Measurements from ENCODE around the gene PCMTD2.

Gene PCMTD2

GRCh38 chr20:64264091-64264490, 8.5 kb downstream of the PCMTD2 start:
- no peak for TF ChIP-seq ZFX (IDR thresholded peaks at IDR 0.05; ENCODE audit: borderline replicate concordance)
- TF ChIP-seq CTCF (IDR thresholded peaks at IDR 0.05): no peak
- no peak overlapping the region for H3K27ac ChIP-seq

GRCh38 chr20:64265201-64265600, 9.7 kb downstream of the PCMTD2 start:
- no peak for TF ChIP-seq CTCF (IDR thresholded peaks at IDR 0.05)
- TF ChIP-seq ZFX (IDR thresholded peaks at IDR 0.05; ENCODE audit: borderline replicate concordance): no peak
- no peak overlapping the region for H3K27ac ChIP-seq

- TF ChIP-seq CTCF (IDR thresholded peaks at IDR 0.05) (no peak), ZFX (IDR thresholded peaks at IDR 0.05; ENCODE audit: borderline replicate concordance) (no peak)
- H3K27ac ChIP-seq: no peak overlapping the region
Observed at GRCh38 chr20:64266988-64267387, 11.4 kb downstream of the PCMTD2 start.

- no peak overlapping the region for H3K27ac ChIP-seq
- TF ChIP-seq ZFX (IDR thresholded peaks at IDR 0.05; ENCODE audit: borderline replicate concordance) (no peak), CTCF (IDR thresholded peaks at IDR 0.05) (no peak)
Observed at GRCh38 chr20:64268174-64268573, 12.6 kb downstream of the PCMTD2 start.

GRCh38 chr20:64269604-64270411, 14.3 kb downstream of the PCMTD2 start:
- TF ChIP-seq ZFX (IDR thresholded peaks at IDR 0.05; ENCODE audit: borderline replicate concordance) (no peak), CTCF (IDR thresholded peaks at IDR 0.05) (no peak)
- no peak overlapping the region for H3K27ac ChIP-seq

GRCh38 chr20:64271636-64272035, 16.1 kb downstream of the PCMTD2 start:
- H3K27ac ChIP-seq: no peak overlapping the region

More at GRCh38 chr20:64271636-64272035, 16.1 kb downstream of the PCMTD2 start:
- TF ChIP-seq CTCF (IDR thresholded peaks at IDR 0.05) (no peak), ZFX (IDR thresholded peaks at IDR 0.05; ENCODE audit: borderline replicate concordance) (no peak)
